ENCODE results near the gene BMPER. TPM values are rescaled to one million over a fixed set of nuclear protein-coding genes. Genes with fewer than 3 reads are reported as not detected.

The BMPER gene
- total and polyA plus RNA-seq, 8 donors = 1.9 to 9.5 (median 4.6) TPM; not detected in 1

DNA sequence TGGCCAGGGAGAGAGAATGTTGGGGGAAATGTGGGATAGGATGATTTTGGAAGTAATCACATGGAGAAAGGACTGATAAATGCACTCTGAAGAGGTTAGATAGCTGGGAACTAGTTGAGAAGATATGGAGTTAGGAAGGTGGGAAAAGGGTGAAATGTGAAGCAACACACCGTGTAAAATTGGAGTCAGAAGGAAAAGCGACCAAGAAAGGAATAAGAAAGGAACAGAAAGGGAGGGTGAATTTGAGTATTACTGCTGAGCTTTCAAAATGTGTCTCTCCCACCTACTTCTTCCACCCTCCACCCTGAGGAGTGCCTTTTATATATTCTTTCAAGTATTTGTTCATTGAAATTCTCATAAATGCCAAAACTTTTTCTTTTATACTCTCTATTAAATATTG, 171.8 kb downstream of the BMPER start:
- Histone ChIP-seq H3K27ac (no peak overlapping the region), H3K9me3 (no peaks in the 10 kb centered on the region), H3K36me3 (peaks cover 0 to 21% (median 0%) of the 10 kb centered on the region in 4 donors), H3K27me3 (no peaks in the 10 kb centered on the region), H3K4me3 (no peak overlapping the region), H3K4me1 (peaks cover 0 to 7% (median 0%) of the 10 kb centered on the region in 4 donors)
- DNase-seq = no peak
- WGBS, 5 donors = 82 to 99% (median 91%) methylated on average over 2 of the region's 2 CpGs
- intact Hi-C loops (cut with DNase I; ENCODE audit: low total_unique reads) = no loop called here
- TF ChIP-seq EP300 (IDR thresholded peaks at IDR 0.05) = no peak
- TF ChIP-seq POLR2AphosphoS5 (IDR thresholded peaks at IDR 0.05) = no peak
- TF ChIP-seq POLR2A (IDR thresholded peaks at IDR 0.05) = no peak
- TF ChIP-seq CTCF (IDR thresholded peaks at IDR 0.05) = no peak

GRCh38 chr7:34078864-34079263, 173.5 kb downstream of the BMPER start:
- WGBS, 5 donors = 85 to 96% (median 87%) methylated on average over 26 to 30 of the region's 30 CpGs
- Histone ChIP-seq H3K36me3 (peaks cover 0 to 21% (median 0%) of the 10 kb centered on the region in 4 donors), H3K27me3 (no peaks in the 10 kb centered on the region), H3K4me1 (peaks cover 0 to 6% (median 0%) of the 10 kb centered on the region in 4 donors), H3K27ac (no peak overlapping the region), H3K4me3 (no peak overlapping the region), H3K9me3 (no peaks in the 10 kb centered on the region)
- DNase-seq = no peak
- TF ChIP-seq POLR2A (IDR thresholded peaks at IDR 0.05) (no peak), CTCF (IDR thresholded peaks at IDR 0.05) (no peak), POLR2AphosphoS5 (IDR thresholded peaks at IDR 0.05) (no peak)
- intact Hi-C loops (cut with DNase I; ENCODE audit: low total_unique reads) = no loop called here

DNA sequence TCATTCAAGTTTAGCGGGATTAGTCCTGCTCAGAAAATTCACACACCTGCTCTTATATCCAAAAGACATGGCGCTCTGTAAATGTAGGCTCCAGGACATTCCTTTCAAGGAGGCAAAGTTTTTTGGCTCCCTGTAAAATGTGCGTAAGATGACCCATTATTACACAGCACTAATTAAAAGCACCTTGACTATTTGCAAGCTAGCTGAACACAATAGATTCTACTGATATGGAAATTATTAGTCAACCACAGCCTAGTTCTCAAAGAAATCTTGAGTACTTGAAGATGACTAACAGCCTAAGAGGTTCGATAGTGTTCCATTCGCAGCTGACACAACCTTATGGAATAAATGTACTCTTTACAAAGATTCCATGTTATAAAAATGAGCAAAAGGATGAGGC, 175.2 kb downstream of the BMPER start:
- DNase-seq = no peak
- TF ChIP-seq POLR2A (IDR thresholded peaks at IDR 0.05) (no peak), POLR2AphosphoS5 (IDR thresholded peaks at IDR 0.05) (no peak), CTCF (IDR thresholded peaks at IDR 0.05) (no peak), EP300 (IDR thresholded peaks at IDR 0.05) (no peak)
- no peaks in the 10 kb centered on the region for H3K4me1 ChIP-seq
- H3K27ac ChIP-seq = no peak overlapping the region
- H3K36me3 ChIP-seq = peaks cover 0 to 21% (median 0%) of the 10 kb centered on the region in 4 donors
- no peaks in the 10 kb centered on the region for H3K27me3 ChIP-seq
- intact Hi-C loops (cut with DNase I; ENCODE audit: low total_unique reads) = no loop called here
- 89 to 93% (median 91%) methylated on average over 5 of the region's 5 CpGs for WGBS, 5 donors
- H3K4me3 ChIP-seq = no peak overlapping the region
- H3K9me3 ChIP-seq = no peaks in the 10 kb centered on the region

DNA sequence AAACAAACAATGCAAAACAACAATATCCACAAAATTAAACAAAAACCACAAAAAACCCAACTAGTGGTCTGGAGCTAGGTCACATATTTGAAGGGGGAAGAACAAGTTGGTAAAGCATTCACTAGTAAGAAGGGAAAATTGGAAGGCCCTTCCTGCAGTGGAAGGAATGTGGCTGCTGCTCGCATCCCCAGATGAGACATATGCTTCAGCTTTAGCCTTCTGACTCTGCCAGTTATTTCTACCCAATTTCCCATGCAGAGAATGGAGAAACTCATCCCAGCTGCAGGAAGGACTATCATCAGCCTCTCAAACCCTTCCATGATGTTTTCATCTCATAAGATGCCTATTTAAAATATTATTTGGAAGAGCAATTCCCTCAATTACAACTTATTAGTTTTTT, 176.6 kb downstream of the BMPER start:
- no peak for DNase-seq
- intact Hi-C loops (cut with DNase I; ENCODE audit: low total_unique reads) = no loop called here
- Histone ChIP-seq H3K27ac (no peak overlapping the region), H3K9me3 (no peaks in the 10 kb centered on the region), H3K36me3 (peaks cover 0 to 28% (median 0%) of the 10 kb centered on the region in 4 donors), H3K4me3 (no peak overlapping the region), H3K4me1 (no peaks in the 10 kb centered on the region), H3K27me3 (no peaks in the 10 kb centered on the region)
- TF ChIP-seq POLR2A (IDR thresholded peaks at IDR 0.05) (no peak), POLR2AphosphoS5 (IDR thresholded peaks at IDR 0.05) (no peak), EP300 (IDR thresholded peaks at IDR 0.05) (no peak), CTCF (IDR thresholded peaks at IDR 0.05) (no peak)
- WGBS, 5 donors = 90 to 100% (median 95%) methylated on average over 1 of the region's 1 CpG

All from stomach (tissue), 9 donors.